A549 (cell line): ENCODE results near the gene LGALS1.

Source experiments
- CEBPB ChIP-seq, 2 experiments: fragments of >200 bp in 1 of 2; sonication (Bioruptor Twin) in 1 of 2; formaldehyde crosslinking in 1 of 2; IDR thresholded peaks; 2 replicates each; pipeline ENCODE4 v1.6.1; 2012 to 2016
- HDAC2 ChIP-seq: fragments of 200-600 bp; sonication (generic); IDR thresholded peaks from 2 replicates; pipeline ENCODE4 v1.6.1; 2016
- POLR2A ChIP-seq: IDR thresholded peaks from 2 replicates; pipeline ENCODE4 v1.6.1; 2012; ENCODE audit warnings: mild to moderate bottlenecking, low read length
- RAD21 ChIP-seq, 2 experiments: fragments of >200 bp in 1 of 2; sonication (Bioruptor Twin) in 1 of 2; formaldehyde crosslinking in 1 of 2; IDR thresholded peaks in 1 of 2; conservative IDR thresholded peaks in 1 of 2; 2 replicates in 1 of 2; 3 replicates in 1 of 2; pipeline ENCODE4 v1.6.1; 2012 to 2018; ENCODE audit warnings: inconsistent platforms in 1 of 2
- TF ChIP-seq, protein P1 (sequence below): fragments of >200 bp; sonication (Bioruptor Twin); formaldehyde crosslinking; IDR thresholded peaks from 3 replicates; pipeline ENCODE4 v1.5.1; 2016
- TF ChIP-seq, protein P2 (sequence below): fragments of 450-650 bp; IDR thresholded peaks from 2 replicates; pipeline ENCODE4 v1.6.1; 2014; ENCODE audit warnings: antibody characterized with exemption

DNA sequence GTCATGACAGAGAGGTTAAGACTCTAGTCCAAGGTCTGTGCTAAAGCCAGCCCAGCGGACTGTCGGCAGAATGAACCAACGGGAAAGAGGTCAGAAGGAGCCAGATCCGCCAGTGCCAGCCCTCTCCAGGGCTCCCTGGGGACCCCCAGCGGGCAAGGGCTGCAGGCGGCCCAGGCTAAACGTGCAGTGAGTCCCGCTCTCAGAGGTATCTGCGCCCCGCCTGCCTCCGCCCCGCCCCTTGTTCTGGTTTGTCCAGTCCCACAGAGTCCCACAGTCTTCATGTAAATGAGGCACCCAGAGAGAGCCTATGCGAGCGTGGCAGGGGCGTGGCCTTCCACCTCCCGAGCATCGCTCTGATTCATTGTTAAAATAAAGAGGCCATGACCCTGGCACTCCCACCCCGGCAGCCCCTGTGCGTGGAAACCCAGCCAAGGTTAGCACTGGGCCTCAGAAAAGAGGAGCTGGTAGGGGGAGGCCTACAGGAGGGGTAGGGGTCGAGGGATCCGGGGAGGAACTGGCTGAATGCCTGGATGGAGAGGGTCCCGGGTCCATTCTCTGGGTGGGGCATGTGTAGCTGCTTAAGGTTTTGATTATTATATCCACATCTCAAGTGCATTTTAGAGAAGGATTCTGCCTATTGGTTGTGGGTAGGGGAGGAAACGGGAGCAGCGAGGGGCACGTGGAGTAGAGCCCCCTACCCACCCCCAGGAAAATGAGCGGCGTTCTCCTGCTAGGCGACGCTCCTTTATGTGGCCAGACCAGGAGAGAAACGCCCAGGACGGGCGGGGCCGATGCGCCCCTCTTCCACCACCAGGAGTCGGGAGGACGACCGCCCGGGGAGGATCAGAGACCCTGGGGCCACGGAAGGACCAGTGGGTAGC, 21.5 kb downstream of the LGALS1 start, which contains the start of gene TRIOBP:
- TF ChIP-seq, protein P1, sequence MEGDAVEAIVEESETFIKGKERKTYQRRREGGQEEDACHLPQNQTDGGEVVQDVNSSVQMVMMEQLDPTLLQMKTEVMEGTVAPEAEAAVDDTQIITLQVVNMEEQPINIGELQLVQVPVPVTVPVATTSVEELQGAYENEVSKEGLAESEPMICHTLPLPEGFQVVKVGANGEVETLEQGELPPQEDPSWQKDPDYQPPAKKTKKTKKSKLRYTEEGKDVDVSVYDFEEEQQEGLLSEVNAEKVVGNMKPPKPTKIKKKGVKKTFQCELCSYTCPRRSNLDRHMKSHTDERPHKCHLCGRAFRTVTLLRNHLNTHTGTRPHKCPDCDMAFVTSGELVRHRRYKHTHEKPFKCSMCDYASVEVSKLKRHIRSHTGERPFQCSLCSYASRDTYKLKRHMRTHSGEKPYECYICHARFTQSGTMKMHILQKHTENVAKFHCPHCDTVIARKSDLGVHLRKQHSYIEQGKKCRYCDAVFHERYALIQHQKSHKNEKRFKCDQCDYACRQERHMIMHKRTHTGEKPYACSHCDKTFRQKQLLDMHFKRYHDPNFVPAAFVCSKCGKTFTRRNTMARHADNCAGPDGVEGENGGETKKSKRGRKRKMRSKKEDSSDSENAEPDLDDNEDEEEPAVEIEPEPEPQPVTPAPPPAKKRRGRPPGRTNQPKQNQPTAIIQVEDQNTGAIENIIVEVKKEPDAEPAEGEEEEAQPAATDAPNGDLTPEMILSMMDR: no peak
- peak in 1 of 2 experiments; percentile 6; a peak in 1 of 5 replicates for TF ChIP-seq RAD21 (conservative IDR thresholded peaks at IDR 0.05 in 1 of 2, IDR thresholded peaks at IDR 0.05 in 1 of 2)
- TF ChIP-seq HDAC2: no peak
- TF ChIP-seq CEBPB (IDR thresholded peaks at IDR 0.05): no peak
- TF ChIP-seq, protein P2, sequence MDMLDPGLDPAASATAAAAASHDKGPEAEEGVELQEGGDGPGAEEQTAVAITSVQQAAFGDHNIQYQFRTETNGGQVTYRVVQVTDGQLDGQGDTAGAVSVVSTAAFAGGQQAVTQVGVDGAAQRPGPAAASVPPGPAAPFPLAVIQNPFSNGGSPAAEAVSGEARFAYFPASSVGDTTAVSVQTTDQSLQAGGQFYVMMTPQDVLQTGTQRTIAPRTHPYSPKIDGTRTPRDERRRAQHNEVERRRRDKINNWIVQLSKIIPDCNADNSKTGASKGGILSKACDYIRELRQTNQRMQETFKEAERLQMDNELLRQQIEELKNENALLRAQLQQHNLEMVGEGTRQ: no peak
- TF ChIP-seq POLR2A: no peak
